ENCODE results near the gene DGKQ. TPM values are rescaled to one million over a fixed set of nuclear protein-coding genes. Genes with fewer than 3 reads are reported as not detected.

DGKQ gene
- total RNA-seq, 1 donor from 2014 or later = 14.8 TPM

GRCh38 chr4:1006856-1007255 is 33.5 kb upstream of the DGKQ start:
- Histone ChIP-seq H3K36me3 (ENCODE audit: control insufficient read depth, insufficient read depth, low read length) (no peaks in the 10 kb centered on the region), H3K27me3 (ENCODE audit: control insufficient read depth, insufficient read depth, low read length) (peaks cover 64% of the 10 kb centered on the region), H3K4me3 (ENCODE audit: low read depth, low read length) (no peak overlapping the region)
- DNase-seq (ENCODE audit: low read depth) = no peak
- no peak for TF ChIP-seq CTCF (IDR thresholded peaks at IDR 0.05; ENCODE audit: insufficient read depth, low read length, poor library complexity, severe bottlenecking)

- TF ChIP-seq CTCF (IDR thresholded peaks at IDR 0.05; ENCODE audit: insufficient read depth, low read length, poor library complexity, severe bottlenecking) = no peak
- no peaks in the 10 kb centered on the region for H3K36me3 ChIP-seq (ENCODE audit: control insufficient read depth, insufficient read depth, low read length)
- H3K27me3 ChIP-seq (ENCODE audit: control insufficient read depth, insufficient read depth, low read length) = peaks cover 83% of the 10 kb centered on the region
- no peak overlapping the region for H3K4me3 ChIP-seq (ENCODE audit: low read depth, low read length)
- no peak for DNase-seq (ENCODE audit: low read depth)
Observed at GRCh38 chr4:1004557-1005485, 31.5 kb upstream of the DGKQ start.

- no peak for DNase-seq (ENCODE audit: low read depth)
- no peak for TF ChIP-seq CTCF (IDR thresholded peaks at IDR 0.05; ENCODE audit: insufficient read depth, low read length, poor library complexity, severe bottlenecking)
- Histone ChIP-seq H3K4me3 (ENCODE audit: low read depth, low read length) (no peak overlapping the region), H3K36me3 (ENCODE audit: control insufficient read depth, insufficient read depth, low read length) (no peaks in the 10 kb centered on the region), H3K27me3 (ENCODE audit: control insufficient read depth, insufficient read depth, low read length) (peaks cover 85% of the 10 kb centered on the region)
Observed at GRCh38 chr4:1004071-1004418, 30.7 kb upstream of the DGKQ start.

GRCh38 chr4:1003271-1004070 is 30.1 kb upstream of the DGKQ start:
- H3K4me3 ChIP-seq (ENCODE audit: low read depth, low read length) = no peak overlapping the region
- H3K36me3 ChIP-seq (ENCODE audit: control insufficient read depth, insufficient read depth, low read length) = no peaks in the 10 kb centered on the region
- peaks cover 82% of the 10 kb centered on the region for H3K27me3 ChIP-seq (ENCODE audit: control insufficient read depth, insufficient read depth, low read length)
- TF ChIP-seq CTCF (IDR thresholded peaks at IDR 0.05; ENCODE audit: insufficient read depth, low read length, poor library complexity, severe bottlenecking) = no peak
- no peak for DNase-seq (ENCODE audit: low read depth)

- no peaks in the 10 kb centered on the region for H3K36me3 ChIP-seq (ENCODE audit: control insufficient read depth, insufficient read depth, low read length)
- no peak for TF ChIP-seq CTCF (IDR thresholded peaks at IDR 0.05; ENCODE audit: insufficient read depth, low read length, poor library complexity, severe bottlenecking)
- peaks cover 82% of the 10 kb centered on the region for H3K27me3 ChIP-seq (ENCODE audit: control insufficient read depth, insufficient read depth, low read length)
- no peak overlapping the region for H3K4me3 ChIP-seq (ENCODE audit: low read depth, low read length)
- no peak for DNase-seq (ENCODE audit: low read depth)
Observed at GRCh38 chr4:1002631-1003251, 29.4 kb upstream of the DGKQ start.

Data from kidney epithelial cell (primary cell).